Loucy (cell line): ENCODE results near the gene NOL4L.

Experiments
- EZH2phosphoT487 ChIP-seq: fragments of 200-600 bp; IDR thresholded peaks from 2 replicates; pipeline ENCODE4 v1.6.1; 2018; ENCODE audit warnings: antibody characterized with exemption, mild to moderate bottlenecking, moderate library complexity, borderline replicate concordance
- TF ChIP-seq, protein P1 (sequence below): fragments of 200-600 bp; sonication (generic); conservative IDR thresholded peaks from 2 replicates; pipeline ENCODE4 v1.5.1; 2014; ENCODE audit warnings: mild to moderate bottlenecking, antibody characterized with exemption, low read length

DNA sequence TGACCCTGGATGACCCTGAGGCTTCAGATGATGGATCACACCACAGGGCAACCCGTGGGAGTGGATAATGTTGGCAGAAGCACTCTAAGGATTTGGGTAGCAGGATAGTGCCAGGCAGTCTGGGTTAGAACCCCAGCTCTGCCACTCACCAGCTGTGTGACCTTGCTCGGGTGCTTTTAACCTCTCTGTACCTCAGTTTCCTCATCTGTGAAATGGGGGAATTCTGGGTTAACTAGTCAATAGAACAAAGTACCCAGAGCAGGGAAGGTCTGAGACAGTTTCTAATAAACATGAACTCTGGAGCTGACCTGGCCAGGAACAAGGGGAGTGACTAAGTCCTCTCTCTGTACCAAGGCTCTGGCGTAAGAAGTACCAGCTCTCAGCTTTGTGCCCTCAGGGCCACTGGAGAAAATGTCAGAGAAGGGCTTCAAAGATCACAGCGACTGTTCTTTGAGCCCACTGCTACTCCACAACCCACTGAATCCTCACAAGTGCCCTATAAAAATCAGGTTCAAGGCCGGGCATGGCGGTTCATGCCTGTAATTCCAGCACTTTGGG is 14.7 kb upstream of the NOL4L start:
- TF ChIP-seq, protein P1, sequence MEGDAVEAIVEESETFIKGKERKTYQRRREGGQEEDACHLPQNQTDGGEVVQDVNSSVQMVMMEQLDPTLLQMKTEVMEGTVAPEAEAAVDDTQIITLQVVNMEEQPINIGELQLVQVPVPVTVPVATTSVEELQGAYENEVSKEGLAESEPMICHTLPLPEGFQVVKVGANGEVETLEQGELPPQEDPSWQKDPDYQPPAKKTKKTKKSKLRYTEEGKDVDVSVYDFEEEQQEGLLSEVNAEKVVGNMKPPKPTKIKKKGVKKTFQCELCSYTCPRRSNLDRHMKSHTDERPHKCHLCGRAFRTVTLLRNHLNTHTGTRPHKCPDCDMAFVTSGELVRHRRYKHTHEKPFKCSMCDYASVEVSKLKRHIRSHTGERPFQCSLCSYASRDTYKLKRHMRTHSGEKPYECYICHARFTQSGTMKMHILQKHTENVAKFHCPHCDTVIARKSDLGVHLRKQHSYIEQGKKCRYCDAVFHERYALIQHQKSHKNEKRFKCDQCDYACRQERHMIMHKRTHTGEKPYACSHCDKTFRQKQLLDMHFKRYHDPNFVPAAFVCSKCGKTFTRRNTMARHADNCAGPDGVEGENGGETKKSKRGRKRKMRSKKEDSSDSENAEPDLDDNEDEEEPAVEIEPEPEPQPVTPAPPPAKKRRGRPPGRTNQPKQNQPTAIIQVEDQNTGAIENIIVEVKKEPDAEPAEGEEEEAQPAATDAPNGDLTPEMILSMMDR = no peak
- TF ChIP-seq EZH2phosphoT487 = no peak
